Measurements from ENCODE around the gene GLRX3.

- TF ChIP-seq EZH2 (IDR thresholded peaks at IDR 0.05; ENCODE audit: insufficient read depth, poor library complexity, severe bottlenecking) (no peak), EZH2phosphoT487 (IDR thresholded peaks at IDR 0.05; ENCODE audit: insufficient read depth, low read depth) (no peak)
Observed at GRCh38 chr10:130181858-130182257, 45.7 kb downstream of the GLRX3 start.

All from GM23248 (cell line).